Ramos (cell line): ENCODE data around the gene SULT1A2.
"Not testable (repeated sequence)": the region's sequence is repeated elsewhere in the genome, so short reads cannot be mapped to it uniquely, and the experiment has no call there.

ENCODE experiments used
- in situ Hi-C: fragments of 300-500 bp; cut with MboI; formaldehyde crosslinking; loops from one replicate; pipeline ENCODE4 v1.14.3; 2022; ENCODE audit warnings: low sequenced_read_pairs; ENCODE audit not compliant: unreplicated experiment

SULT1A2 gene

DNA sequence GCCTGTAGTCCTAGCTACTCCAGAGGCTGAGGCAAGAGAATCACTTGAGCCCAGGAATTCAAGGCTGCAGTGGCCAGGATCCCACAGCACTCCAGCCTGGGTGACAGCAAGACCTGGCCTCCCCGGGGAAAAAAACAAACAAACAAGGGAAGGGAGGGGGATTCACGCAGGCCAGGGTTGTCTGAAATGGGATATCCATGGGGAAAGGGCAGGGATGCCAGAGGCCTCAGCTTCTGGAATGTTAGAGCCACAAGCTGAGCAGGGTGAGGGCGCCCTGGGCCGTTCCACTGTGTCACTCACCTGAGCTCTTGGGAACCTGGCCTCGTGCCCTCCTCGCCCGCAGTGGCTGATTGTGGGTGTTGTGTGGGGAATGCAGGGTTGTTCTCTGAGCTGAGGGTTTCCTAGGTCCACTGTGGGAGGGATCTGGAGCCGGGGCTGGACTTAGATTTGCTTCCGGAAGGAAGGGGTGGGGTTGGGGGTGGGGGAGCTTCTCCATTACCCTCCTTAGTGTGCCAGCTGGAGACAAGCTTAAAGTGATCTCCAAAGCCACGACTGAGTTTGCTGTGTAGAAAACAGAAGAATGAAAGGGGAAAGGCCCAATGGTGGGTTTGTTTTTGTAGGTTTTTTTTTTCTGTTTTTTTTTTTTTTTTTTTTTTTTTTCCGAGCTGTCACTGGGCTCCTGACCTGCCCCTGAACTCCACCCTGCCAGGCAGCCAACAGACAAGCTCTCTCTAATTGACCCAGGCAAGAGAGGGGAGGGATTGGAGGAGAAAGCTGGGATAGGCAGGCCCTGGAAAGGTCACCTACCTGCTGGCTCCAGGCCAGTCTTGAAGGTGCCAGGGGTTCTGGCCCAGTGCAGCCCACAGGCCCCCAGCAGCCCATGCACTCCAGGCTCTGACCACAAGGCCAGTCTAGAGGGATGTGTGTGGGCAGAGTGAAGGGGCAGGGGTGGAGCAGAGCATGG is 13.1 kb upstream of the SULT1A2 start, which contains the start of gene SULT1A1:
Gene SULT1A1, minus strand, starts transcription at position 414 of the 964 bp plus-strand sequence. CDS start 1,189 bp downstream, outside the sequence.
- in situ Hi-C loops: no loop called here

DNA sequence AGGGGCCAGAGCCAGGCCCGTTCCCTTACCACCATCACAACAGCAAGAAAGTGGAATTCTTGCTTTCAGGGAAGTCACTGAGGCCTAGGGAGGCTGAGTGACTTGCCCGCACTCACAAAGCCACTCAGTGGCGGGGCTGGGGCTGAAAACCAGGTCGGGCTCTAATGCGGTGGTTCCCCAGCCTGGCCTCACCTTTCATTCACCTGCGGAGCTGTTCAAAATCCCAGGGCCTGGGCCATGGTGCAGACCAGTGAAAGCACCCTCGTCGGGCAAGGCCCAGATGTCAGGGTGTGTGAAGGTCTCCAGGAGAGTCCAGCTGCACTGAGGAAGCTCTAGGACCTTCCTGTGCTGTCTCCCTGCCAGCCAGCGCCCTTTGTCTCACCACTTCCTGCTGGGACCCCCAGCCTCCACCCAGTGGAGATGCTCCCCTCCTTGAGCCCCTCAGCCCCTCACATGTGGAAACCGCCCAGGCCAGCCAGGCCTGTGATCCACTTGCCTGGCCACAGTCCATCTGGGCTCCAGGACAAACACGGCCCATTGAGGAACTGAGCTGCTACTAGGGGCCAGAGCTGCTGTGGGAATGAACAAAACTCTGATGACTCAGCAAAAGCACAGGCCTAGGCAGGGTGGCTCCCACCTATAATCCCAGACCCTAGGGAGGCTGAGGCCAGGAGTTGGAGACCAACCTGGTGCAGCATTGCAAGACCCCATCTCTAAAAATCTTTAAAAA is 12.2 kb upstream of the SULT1A2 start:
- in situ Hi-C loops: not testable (repeated sequence)

DNA sequence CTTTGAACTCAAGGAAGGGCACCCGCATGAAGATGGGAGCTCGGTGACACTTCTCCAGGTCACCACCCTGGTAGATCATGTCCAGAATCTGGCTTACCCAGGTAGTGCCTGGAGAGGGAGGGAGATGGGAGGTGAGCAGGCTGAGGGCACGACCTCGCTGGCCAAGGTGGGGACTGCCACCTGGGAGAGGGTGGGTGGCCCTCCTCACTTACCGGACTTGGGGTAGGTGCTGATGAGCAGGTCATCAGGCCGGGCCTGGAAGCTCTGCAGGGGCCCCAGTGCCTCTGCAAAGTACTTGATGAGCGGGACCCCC is 11.6 kb upstream of the SULT1A2 start:
- in situ Hi-C loops: not testable (repeated sequence)

DNA sequence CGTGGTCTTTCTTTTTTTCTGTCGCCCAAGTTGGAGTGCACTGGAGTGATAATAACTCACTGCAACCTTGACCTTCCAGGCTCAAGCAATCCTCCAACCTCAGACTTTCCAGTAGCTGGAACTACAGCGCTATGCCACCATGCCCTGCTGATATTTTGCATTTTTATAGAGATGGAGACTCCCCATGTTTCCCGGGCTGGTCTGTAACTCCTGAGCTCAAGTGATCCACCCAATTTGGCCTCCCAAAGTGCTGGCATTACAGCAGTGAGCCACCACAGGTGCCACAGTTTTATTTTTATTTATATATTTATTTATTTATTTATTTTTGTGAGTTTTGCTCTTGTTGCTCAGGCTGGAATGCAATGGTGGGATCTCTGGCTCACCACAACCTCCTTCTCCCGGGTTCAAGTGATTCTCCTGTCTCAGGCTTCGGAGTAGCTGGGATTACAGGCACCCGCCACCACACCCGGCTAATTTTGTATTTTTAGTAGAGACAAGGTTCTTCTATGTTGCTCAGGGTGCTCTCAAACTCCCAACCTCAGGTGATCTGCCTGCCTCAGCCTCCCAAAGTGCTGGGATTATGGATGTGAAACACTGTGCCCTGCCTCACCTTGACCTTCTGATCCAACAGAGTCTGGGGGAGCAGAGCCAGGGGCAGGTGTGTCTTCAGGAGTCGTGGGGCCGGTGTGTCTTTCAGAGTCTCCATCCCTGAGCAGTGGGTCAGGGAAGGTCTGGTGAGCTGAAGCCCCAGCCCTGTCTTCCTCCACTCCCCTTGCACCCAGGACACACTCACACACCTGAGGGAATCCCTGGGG is 11.0 kb upstream of the SULT1A2 start:
- in situ Hi-C loops: not testable (repeated sequence)

DNA sequence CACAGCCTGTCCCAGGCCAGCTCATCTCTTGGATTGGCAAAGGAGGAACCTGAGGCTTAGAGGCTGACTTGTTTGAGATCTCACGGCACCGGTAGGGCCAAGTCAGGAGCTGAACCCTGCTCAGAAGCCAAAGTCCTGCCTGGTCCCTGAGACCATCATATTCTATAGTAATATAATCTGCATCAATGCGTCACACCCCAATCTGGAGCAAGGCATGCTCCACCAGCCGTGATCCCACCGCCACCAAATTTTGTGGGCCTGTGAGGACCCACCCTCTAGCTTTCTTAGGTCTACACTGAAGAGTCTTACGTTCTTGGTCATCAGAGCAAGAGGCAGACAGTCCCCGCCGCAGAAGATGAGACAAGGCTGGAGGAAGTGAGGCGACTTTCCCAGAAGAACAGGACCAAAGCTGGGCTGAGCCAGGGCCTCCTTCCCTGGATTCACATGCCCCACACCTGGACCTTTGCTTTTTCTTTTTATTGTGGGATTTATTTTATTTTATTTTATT is 10.3 kb upstream of the SULT1A2 start:
- in situ Hi-C loops: no loop called here

DNA sequence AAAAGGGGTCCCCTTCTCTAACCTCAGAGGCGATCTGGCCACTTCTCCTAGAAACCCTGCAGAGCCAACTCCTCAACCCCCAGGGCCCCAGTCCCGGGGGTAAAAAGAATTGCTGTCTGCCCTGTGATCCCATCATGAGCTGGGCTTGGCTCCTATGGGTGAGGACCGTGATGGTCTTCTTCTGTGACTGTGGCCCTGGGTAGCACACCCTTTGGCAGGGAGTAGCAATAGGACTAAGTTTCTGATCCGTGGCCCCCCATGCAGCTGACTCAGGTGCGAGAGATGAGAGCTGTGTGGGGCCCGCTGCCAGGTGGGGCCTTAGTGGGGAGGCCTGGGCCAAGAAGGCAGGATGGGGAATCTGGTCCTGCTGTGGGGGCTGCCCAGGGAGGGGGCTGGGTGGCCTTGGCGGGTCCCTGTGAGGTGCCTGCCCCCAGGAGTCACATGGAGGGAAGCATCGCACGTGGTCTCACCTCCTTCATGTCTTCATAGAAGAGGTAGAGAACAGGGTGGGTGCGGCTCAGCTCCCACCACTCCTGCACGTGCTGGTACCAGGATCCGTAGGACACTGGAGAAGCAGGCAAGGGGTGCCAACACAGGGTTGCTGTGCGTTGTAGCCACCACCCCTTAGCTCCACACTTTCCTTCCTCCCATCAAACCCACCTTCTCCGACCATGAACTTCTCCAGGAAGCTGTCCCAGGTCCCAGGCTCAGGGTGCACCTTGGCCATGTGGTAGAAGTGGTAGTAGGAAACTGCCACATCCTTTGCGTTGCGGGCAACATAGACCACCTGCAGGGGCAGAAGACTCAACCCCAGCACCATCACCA is 9.7 kb upstream of the SULT1A2 start:
- in situ Hi-C loops: no loop called here

DNA sequence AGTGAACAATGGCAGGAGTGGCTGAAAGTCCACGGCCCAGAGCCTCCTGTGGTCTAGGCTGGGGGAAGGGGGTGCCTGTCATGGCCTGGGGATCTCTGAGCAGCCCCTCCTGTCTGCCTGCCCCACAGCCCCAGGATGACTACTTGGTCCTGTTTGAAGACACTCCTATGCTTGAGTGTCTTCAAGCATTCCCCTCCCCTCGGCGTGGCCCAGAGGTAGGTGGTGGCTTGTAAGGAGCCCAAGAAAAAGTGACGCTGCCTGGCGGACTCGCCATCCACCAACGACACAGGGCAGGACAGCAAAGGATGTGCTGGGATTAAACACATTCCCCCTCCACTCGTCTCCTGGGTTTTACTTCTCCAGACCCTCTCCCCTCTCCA is 7.3 kb upstream of the SULT1A2 start:
- in situ Hi-C loops: no loop called here

DNA sequence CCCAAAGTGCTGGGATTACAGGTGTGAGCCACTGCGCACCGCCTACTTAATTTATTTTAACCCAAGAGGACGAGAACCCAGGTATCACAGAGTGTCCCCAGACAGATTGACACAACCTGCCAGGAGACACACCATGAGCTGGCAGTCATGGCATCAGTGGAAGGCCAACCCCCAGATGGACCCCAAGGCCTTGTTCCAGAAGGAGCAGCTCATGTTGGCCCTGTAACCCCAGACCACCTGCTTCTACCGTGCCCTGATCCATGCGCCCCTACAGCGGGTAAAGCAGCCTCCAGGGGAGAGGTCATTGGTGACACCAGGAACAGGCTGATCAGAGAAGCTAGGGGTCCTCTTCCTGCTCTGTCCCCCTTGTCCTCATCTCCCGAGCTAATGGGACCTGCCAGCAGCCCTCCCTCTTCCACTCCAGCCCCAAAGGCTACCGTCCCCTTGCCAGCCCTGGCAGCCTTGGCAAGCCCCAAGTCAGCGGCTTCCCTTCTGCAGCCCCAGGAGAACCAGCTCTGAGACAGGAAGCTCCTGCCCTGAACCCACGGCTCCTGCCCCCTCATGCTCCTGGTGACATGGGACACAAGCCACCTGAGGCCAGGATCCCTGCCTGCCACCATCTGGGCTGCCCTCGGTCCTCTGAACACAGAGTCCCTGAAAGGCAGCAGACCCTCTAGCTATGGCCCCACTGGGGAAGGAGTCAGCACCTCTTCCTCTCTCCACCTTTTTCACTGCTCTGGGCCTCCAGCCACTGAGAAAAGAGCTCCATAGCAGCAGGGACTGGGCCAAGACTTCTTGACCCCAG is 6.7 kb upstream of the SULT1A2 start:
- in situ Hi-C loops: no loop called here

DNA sequence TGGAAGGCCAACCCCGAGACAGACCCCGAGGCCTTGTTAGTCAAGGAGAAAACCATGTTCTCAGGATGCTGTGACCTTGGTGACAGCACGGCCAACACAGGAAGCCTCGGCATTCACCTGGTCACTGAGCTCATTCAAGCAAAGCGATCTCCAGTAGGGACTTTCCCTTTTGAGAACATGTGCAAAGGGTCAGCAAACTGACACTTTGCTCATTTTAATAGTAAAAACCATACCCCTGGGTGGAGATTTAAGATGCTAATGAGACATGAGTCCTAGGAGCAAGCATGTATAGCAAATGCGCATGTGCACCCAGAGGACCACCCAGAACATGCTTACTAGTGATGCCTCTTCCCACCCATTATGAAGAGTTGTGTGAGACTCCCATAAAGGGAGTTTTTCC is 5.7 kb upstream of the SULT1A2 start:
- in situ Hi-C loops: no loop called here

DNA sequence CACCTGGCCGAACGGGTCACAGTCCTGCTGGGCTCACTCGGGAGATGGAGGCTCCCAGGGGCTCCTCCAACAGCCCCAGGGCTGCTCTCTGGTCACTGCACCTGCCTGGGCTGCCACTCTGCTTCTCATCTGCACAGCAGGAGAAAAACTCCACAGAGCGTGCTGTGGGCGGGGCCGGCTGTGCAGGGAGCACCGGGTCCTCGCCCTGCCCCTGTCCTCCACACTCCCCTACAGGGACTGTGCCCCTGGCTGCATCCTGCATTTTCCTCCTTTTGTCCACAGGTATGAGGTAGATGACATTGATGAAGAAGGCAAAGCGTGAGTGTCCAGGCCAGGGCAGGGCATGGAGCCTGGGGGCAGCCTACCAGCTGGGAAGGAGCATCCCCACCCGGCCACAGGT is 5.2 kb upstream of the SULT1A2 start:
- in situ Hi-C loops: not testable (repeated sequence)

DNA sequence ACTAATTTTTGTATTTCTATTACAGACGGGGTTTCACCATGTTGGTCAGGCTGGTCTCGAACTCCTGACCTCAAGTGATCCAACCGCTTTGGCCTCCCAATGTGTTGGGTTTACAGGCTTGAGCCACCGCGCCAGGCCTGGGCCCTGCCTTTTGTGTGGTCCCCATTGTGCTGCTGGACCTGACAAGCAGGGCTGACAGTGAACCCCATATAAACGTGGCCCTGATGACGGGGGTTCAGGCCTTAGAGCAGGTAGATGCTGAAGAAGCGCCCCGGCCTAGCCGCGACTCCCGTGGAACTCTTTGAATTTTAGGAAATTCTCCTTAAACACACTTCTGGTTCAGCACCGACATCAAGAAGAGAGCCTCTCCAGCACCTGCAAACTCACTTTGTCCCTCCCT is 4.7 kb upstream of the SULT1A2 start:
- in situ Hi-C loops: not testable (repeated sequence)

DNA sequence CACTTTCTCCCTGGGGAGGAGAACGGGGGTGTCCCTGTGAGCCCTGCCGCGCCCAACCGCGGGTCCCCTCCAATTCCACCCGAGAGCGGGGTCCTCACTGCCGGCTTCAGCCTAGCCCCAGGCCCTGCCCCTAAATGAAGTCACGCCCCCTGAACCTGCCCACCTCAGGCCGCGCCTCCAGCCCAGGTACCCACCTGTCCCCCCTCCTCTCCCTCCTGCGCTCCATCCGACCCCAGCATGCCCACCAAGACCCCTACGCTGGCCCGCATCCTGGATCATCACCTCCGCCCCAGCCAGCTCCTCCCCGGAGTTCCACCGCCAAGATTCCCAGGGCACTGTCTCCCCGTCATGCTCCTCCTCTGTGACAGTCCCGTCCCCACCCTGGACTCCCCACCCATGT is 4.1 kb upstream of the SULT1A2 start:
- in situ Hi-C loops: not testable (repeated sequence)

DNA sequence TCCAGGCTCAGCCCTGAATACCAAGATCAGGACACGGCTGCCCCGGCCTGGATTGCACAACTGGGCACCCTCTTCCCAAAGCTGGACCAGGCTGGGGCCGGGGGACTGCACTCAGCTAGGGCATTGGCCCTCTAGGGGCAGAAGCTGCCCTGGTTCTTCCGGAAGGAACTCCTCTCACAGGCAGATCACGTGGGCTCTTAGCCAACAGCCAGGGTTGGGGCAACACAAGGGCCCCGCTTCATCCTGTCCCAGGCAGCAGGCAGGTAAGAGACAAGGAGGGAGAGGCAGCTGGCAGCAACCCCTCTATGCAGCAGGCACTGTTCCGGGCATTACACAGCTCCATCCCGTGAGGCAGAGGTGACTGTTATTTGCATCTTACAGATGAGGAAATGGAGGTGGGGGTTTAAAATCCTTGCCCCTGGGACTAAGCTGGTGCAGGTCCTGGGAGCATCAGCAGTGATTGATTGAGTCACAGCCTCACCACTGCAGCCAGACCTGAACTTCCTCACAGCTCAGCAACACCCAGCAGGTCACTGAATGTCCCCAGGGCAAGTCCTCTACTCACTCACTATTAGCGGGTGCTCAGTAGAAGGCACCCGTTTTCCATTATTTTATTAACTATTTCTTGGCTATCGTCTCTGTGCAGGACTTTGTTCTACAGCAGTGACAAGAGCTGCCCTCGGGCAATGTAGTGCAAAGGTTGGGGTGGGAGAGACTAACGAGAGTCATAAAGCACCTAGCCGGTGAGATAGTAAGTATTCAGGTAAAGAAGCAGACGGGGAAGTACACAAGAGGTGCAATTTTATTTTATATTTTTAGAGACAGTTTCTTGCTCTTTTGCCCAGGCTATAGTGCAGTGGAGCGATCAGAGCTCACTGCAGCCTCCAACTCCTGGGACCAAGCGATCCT is 2.8 kb upstream of the SULT1A2 start:
- in situ Hi-C loops: not testable (repeated sequence)

DNA sequence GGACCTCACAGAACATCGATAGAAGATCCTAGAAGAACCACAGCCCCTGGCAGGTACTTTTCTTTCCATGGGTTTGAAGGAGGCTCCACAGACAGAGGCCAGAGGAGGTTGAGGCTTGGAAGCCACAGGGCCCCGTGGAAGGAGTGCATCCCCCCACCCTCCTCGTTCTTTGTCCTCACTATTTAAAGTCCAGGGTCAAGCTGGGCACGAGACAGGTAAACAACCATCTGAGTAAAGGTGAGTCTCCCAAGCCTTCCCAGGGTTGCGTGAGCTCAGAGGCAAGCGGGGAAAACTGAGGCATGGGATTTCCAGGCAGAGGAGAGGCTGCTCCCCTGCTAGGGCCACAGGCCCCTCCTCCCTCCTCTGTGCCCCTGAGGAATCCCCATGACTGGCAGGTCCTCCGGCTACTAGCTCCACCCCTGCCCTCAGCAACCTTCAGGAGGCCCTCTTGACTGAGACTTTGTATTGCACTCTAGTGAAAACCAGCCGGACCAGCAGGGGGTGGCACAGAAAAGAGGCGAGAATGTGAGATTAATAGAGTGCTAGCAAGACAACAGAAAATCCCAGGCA is 927 bp upstream of the SULT1A2 start:
- in situ Hi-C loops: no loop called here

DNA sequence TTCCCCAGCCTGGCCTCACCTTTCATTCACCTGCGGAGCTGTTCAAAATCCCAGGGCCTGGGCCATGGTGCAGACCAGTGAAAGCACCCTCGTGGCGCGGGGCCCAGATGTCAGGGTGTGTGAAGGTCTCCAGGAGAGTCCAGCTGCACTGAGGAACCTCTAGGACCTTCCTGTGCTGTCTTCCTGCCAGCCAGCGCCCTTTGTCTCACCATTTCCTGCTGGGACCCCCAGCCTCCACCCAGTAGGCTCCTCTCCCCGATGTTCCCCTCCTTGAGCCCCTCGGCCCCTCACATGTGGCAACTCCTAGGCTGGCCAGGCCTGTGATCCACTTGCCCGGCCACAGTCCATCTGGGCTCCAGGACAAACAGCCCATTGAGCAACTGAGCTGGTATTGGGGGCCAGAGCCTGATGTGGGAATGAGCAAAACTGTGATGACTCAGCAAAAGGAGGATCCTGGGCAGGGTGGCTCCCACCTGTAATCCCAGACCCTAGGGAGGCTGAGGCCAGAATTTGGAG is 677 bp downstream of the SULT1A2 start:
- in situ Hi-C loops: no loop called here

DNA sequence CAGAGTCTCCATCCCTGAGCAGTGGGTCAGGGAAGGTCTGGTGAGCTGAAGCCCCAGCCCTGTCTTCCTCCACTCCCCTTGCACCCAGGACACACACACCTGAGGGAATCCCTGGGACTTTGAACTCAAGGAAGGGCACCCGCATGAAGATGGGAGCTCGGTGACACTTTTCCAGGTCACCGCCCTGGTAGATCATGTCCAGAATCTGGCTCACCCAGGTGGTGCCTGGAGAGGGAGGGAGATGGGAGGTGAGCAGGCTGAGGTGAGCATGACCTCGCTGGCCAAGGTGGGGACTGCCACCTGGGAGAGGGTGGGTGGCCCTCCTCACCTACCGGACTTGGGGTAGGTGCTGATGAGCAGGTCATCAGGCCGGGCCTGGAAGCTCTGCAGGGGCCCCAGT is 1.4 kb downstream of the SULT1A2 start:
- in situ Hi-C loops: not testable (repeated sequence)

DNA sequence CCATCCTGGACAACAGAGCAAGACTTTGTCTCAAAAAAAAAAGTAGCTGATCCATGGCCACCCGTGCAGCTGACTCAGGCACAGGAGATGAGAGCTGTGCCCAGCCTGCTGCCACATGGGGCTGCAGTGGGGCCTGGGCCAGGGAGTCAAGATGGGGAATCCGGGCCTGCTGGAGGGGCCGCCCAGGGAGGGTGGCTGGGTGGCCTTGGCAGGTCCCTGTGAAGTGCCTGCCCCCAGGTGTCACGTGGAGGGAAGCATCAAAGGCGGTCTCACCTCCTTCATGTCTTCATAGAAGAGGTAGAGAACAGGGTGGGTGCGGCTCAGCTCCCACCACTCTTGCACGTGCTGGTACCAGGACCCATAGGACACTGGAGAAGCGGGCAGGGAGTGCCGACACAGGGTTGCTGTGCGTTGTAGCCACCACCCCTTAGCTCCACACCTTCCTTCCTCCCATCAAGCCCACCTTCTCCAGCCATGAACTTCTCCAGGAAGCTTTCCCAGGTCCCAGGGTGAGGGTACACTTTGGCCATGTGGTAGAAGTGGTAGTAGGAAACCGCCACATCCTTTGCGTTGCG is 3.8 kb downstream of the SULT1A2 start:
- in situ Hi-C loops: no loop called here
